ENCODE data around the gene ADAMTS2.

DNA sequence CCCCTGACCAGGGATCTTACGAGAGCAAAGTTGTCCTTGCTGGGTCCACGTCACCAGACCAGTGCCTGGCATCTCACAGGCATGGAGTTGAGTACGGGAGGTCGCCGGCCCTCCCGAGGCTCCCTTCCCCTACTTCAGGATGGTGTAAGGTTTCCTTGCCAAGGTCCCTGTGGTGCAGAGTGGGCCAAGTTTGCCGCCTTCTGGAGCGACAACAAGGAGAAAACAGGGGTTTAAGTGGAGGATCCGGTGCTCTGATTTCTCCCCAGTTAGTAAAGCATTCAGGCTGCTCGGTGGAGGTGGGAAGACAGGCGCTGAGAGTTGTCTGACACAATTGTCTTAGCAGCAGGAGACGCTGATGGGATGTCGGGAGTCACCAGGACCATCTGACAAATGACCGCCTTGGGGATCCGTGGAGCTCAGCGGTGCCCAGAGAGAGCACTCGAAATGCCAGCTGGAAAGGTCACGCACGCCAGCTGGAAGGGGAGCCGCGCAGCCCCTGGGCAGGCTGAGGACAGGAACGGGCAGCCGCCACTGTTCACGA is 37.3 kb downstream of the ADAMTS2 start:
- TF ChIP-seq EZH2phosphoT487 (IDR thresholded peaks at IDR 0.05; ENCODE audit: borderline replicate concordance, low read length): no peak
- TF ChIP-seq, protein P1, sequence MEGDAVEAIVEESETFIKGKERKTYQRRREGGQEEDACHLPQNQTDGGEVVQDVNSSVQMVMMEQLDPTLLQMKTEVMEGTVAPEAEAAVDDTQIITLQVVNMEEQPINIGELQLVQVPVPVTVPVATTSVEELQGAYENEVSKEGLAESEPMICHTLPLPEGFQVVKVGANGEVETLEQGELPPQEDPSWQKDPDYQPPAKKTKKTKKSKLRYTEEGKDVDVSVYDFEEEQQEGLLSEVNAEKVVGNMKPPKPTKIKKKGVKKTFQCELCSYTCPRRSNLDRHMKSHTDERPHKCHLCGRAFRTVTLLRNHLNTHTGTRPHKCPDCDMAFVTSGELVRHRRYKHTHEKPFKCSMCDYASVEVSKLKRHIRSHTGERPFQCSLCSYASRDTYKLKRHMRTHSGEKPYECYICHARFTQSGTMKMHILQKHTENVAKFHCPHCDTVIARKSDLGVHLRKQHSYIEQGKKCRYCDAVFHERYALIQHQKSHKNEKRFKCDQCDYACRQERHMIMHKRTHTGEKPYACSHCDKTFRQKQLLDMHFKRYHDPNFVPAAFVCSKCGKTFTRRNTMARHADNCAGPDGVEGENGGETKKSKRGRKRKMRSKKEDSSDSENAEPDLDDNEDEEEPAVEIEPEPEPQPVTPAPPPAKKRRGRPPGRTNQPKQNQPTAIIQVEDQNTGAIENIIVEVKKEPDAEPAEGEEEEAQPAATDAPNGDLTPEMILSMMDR (conservative IDR thresholded peaks at IDR 0.05; ENCODE audit: low read depth, low read length): no peak
